GM18909 (cell line): Measurements from ENCODE around the gene FAIM2.

Experiments used
- ATAC-seq: cut with Tn5 transposase; IDR thresholded peaks from one replicate; pipeline ENCODE4 v1.9.1; 2021; ENCODE audit warnings: mild to moderate bottlenecking; ENCODE audit not compliant: unreplicated experiment, poor library complexity

Gene FAIM2

GRCh38 chr12:49903700-49904423 is at the start of gene FAIM2:
Gene FAIM2 (minus strand): TSS chr12:49903900. CDS start chr12:49903792, 108 bp downstream.
- no peak for ATAC-seq

- no peak for ATAC-seq
Measured at GRCh38 chr12:49953151-49953550, 49.5 kb upstream of the FAIM2 start.

GRCh38 chr12:49952391-49953055 is 48.8 kb upstream of the FAIM2 start:
- no peak for ATAC-seq

GRCh38 chr12:49951411-49952240 is 47.9 kb upstream of the FAIM2 start:
- no peak for ATAC-seq

- ATAC-seq, result no peak
Measured at GRCh38 chr12:49950273-49951251, 46.9 kb upstream of the FAIM2 start, which contains the start of gene AQP2. Gene AQP2 (plus strand): TSS chr12:49950737. CDS start chr12:49950831, 94 bp downstream.

GRCh38 chr12:49949866-49950265 is 46.2 kb upstream of the FAIM2 start:
- no peak for ATAC-seq

GRCh38 chr12:49948866-49949845 is 45.5 kb upstream of the FAIM2 start:
- no peak for ATAC-seq

- no peak for ATAC-seq
Measured at GRCh38 chr12:49947593-49948226, 44.0 kb upstream of the FAIM2 start.

- no peak for ATAC-seq
Measured at GRCh38 chr12:49946497-49946896, 42.8 kb upstream of the FAIM2 start.

GRCh38 chr12:49946086-49946485 is 42.4 kb upstream of the FAIM2 start:
- ATAC-seq, result no peak

- ATAC-seq, result peak; percentile 70
Measured at GRCh38 chr12:49945394-49946080, 41.8 kb upstream of the FAIM2 start.

GRCh38 chr12:49944718-49945117 is 41.0 kb upstream of the FAIM2 start:
- ATAC-seq, result no peak

- ATAC-seq, result no peak
Measured at GRCh38 chr12:49944046-49944445, 40.3 kb upstream of the FAIM2 start.

- ATAC-seq, result no peak
Measured at GRCh38 chr12:49943625-49943960, 39.9 kb upstream of the FAIM2 start.

GRCh38 chr12:49942921-49943624 is 39.4 kb upstream of the FAIM2 start:
- no peak for ATAC-seq

GRCh38 chr12:49942512-49942893 is 38.8 kb upstream of the FAIM2 start:
- ATAC-seq, result no peak
